ENCODE measurements around the gene IFT74. TPM values are rescaled to one million over a fixed set of nuclear protein-coding genes. Genes with fewer than 3 reads are reported as not detected.

Gene IFT74
- total RNA-seq, 4 donors from 2014 or later: 7.7 to 26.4 (median 8.7) TPM

GRCh38 chr9:27037499-27037898 is 81.3 kb downstream of the IFT74 start:
- DNase-seq: no peak
- H3K36me3 ChIP-seq: no peaks in the 10 kb centered on the region
- no peak for TF ChIP-seq POLR2A (IDR thresholded peaks at IDR 0.05)
- TF ChIP-seq CTCF (IDR thresholded peaks at IDR 0.05): no peak
- H3K4me1 ChIP-seq: no peaks in the 10 kb centered on the region
- no peaks in the 10 kb centered on the region for H3K9me3 ChIP-seq
- H3K4me3 ChIP-seq: no peak overlapping the region
- no peak overlapping the region for H3K27ac ChIP-seq
- H3K27me3 ChIP-seq: no peaks in the 10 kb centered on the region

DNA sequence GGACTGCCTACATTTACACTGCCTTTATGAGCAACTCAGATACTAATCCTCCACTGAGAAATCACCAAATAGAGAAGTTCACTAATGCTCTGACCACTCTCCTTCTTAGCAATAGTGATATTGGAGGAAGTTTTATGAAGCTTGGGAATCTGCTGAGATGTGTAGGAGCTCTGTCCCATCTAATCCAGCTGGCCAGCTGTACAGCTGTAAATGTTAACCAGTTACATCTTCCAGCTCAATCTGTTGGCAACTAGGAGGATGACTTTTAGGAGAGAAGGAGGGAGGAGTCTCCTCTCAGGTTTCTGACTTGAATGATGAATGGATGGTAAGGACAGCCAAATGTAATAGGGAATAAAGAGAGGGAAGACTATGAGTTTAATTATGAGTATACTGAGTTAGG is 85.5 kb downstream of the IFT74 start:
- H3K4me3 ChIP-seq: no peak overlapping the region
- no peaks in the 10 kb centered on the region for H3K9me3 ChIP-seq
- DNase-seq: no peak
- H3K4me1 ChIP-seq: no peaks in the 10 kb centered on the region
- H3K27ac ChIP-seq: no peak overlapping the region
- H3K27me3 ChIP-seq: no peaks in the 10 kb centered on the region
- no peaks in the 10 kb centered on the region for H3K36me3 ChIP-seq
- TF ChIP-seq CTCF (IDR thresholded peaks at IDR 0.05): no peak
- no peak for TF ChIP-seq POLR2A (IDR thresholded peaks at IDR 0.05)

- no peaks in the 10 kb centered on the region for H3K4me1 ChIP-seq
- H3K9me3 ChIP-seq: no peaks in the 10 kb centered on the region
- no peaks in the 10 kb centered on the region for H3K27me3 ChIP-seq
- H3K36me3 ChIP-seq: no peaks in the 10 kb centered on the region
- TF ChIP-seq CTCF (IDR thresholded peaks at IDR 0.05) (no peak), POLR2A (IDR thresholded peaks at IDR 0.05) (no peak)
- no peak for DNase-seq
- H3K4me3 ChIP-seq: no peak overlapping the region
- H3K27ac ChIP-seq: no peak overlapping the region
Observed at GRCh38 chr9:27042476-27042875, 86.3 kb downstream of the IFT74 start.

GRCh38 chr9:27043176-27043575 is 87.0 kb downstream of the IFT74 start:
- Histone ChIP-seq H3K36me3 (no peaks in the 10 kb centered on the region), H3K27ac (no peak overlapping the region), H3K4me1 (no peaks in the 10 kb centered on the region), H3K27me3 (no peaks in the 10 kb centered on the region), H3K4me3 (no peak overlapping the region), H3K9me3 (no peaks in the 10 kb centered on the region)
- no peak for TF ChIP-seq CTCF (IDR thresholded peaks at IDR 0.05)
- no peak for TF ChIP-seq POLR2A (IDR thresholded peaks at IDR 0.05)
- no peak for DNase-seq

DNA sequence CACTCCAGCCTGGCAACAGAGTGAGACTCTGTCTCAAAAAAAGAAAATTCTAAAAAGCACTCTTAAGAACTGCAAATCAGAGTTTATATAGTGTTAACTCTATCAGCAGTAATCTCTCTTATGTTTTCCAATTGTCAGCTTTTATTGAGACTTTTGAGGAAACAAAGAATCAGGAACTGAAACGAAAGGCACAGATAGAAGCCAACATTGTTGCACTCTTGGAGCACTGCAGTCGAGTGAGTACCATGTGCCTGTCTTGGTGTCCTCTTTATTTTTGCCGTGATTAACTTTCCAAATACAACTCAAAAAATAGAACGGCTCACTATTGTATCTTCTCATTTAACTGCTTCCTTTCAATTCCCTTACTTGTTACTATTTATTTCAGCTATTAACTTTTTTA is 90.9 kb downstream of the IFT74 start:
- Histone ChIP-seq H3K36me3 (no peaks in the 10 kb centered on the region), H3K4me1 (no peaks in the 10 kb centered on the region), H3K9me3 (no peaks in the 10 kb centered on the region), H3K27me3 (no peaks in the 10 kb centered on the region), H3K4me3 (no peak overlapping the region), H3K27ac (no peak overlapping the region)
- DNase-seq: no peak
- TF ChIP-seq CTCF (IDR thresholded peaks at IDR 0.05) (no peak), POLR2A (IDR thresholded peaks at IDR 0.05) (no peak)

DNA sequence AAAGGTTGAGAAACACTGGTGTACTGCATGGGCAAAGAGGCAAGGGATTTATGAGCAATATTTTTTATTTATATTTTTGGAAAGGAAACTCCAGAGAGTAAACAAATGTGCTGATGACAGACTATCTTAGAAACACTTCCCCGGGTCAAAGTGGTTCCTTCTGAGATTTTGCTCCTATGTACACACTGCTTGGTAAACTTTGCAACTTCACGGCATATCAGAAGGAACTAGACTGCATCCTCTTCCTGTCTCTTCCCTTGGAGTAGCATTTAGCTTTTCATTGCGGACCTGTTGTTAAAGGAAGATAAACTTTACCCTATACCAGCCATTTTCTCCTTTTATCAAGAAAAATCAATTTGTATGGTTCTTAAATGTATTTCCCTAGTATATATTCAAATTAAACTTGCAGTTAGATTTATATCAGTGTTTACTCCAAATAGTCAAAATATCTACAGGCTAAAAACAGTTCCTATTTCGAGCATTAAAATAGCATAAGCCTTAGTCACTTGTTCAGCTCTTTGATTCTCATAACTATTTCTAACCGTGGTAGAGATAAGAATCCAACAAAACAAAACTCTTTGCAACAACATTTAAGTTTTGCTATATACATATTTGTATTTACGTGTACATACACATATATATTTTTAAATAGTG is 97.3 kb downstream of the IFT74 start:
- no peaks in the 10 kb centered on the region for H3K9me3 ChIP-seq
- H3K4me3 ChIP-seq: no peak overlapping the region
- DNase-seq: no peak
- H3K27ac ChIP-seq: no peak overlapping the region
- no peaks in the 10 kb centered on the region for H3K36me3 ChIP-seq
- H3K27me3 ChIP-seq: no peaks in the 10 kb centered on the region
- TF ChIP-seq POLR2A (IDR thresholded peaks at IDR 0.05): no peak
- TF ChIP-seq CTCF (IDR thresholded peaks at IDR 0.05): no peak
- H3K4me1 ChIP-seq: no peaks in the 10 kb centered on the region
